HepG2 (cell line): ENCODE measurements around the gene CD4. TPM values are rescaled to one million over a fixed set of nuclear protein-coding genes. Genes with fewer than 3 reads are reported as not detected.

ENCODE experiments used
- ATF1 ChIP-seq: IDR thresholded peaks from 2 replicates; pipeline ENCODE4 v1.6.1; 2016; ENCODE audit warnings: mild to moderate bottlenecking, control low read depth
- ATM ChIP-seq: fragments of 450-650 bp; IDR thresholded peaks from 2 replicates; pipeline ENCODE4 v1.7.1; 2017; ENCODE audit warnings: mild to moderate bottlenecking, borderline replicate concordance
- FIP1L1 ChIP-seq: fragments of 200-400 bp; formaldehyde crosslinking; IDR thresholded peaks from 2 replicates; pipeline ENCODE4 v1.6.1; 2018; ENCODE audit warnings: low read depth, mild to moderate bottlenecking, low read length, moderate library complexity, borderline replicate concordance; ENCODE audit not compliant: insufficient read depth
- GZF1 ChIP-seq: sonication (generic); formaldehyde crosslinking; IDR thresholded peaks from 2 replicates; pipeline ENCODE4 v1.5.1; 2020; ENCODE audit warnings: mild to moderate bottlenecking, missing genetic modification reagents
- HNF4A ChIP-seq: sonication (generic); formaldehyde crosslinking; IDR thresholded peaks from 2 replicates; pipeline ENCODE4 v1.4.0; 2020; ENCODE audit warnings: missing genetic modification reagents
- KDM2A ChIP-seq: sonication (generic); formaldehyde crosslinking; IDR thresholded peaks from 2 replicates; pipeline ENCODE4 v1.4.0; 2020; ENCODE audit warnings: low read depth, missing genetic modification reagents, borderline replicate concordance
- KDM5B ChIP-seq: sonication (generic); formaldehyde crosslinking; IDR thresholded peaks from 2 replicates; pipeline ENCODE4 v1.4.0; 2020; ENCODE audit warnings: missing genetic modification reagents, mild to moderate bottlenecking, borderline replicate concordance
- KLF6 ChIP-seq: IDR thresholded peaks from 2 replicates; pipeline ENCODE4 v1.8.0; 2016; ENCODE audit warnings: missing biosample characterization, missing genetic modification reagents
- NR3C1 ChIP-seq: sonication (generic); formaldehyde crosslinking; IDR thresholded peaks from 2 replicates; pipeline ENCODE4 v1.4.0; 2020; ENCODE audit warnings: missing genetic modification reagents
- PAXIP1 ChIP-seq: sonication (generic); formaldehyde crosslinking; conservative IDR thresholded peaks from 2 replicates; pipeline ENCODE4 v1.4.0; 2020; ENCODE audit warnings: mild to moderate bottlenecking, missing genetic modification reagents, moderate library complexity
- PLSCR1 ChIP-seq: sonication (generic); formaldehyde crosslinking; IDR thresholded peaks from 2 replicates; pipeline ENCODE4 v1.5.0; 2020; ENCODE audit warnings: missing genetic modification reagents, mild to moderate bottlenecking, borderline replicate concordance
- POGZ ChIP-seq: sonication (generic); formaldehyde crosslinking; IDR thresholded peaks from 2 replicates; pipeline ENCODE4 v1.4.0; 2020; ENCODE audit warnings: mild to moderate bottlenecking, missing genetic modification reagents
- RAD51 ChIP-seq: fragments of 450-650 bp; IDR thresholded peaks from 2 replicates; pipeline ENCODE4 v1.6.1; 2016; ENCODE audit warnings: borderline replicate concordance
- SNAI1 ChIP-seq: sonication (generic); formaldehyde crosslinking; IDR thresholded peaks from 2 replicates; pipeline ENCODE4 v1.5.0; 2020; ENCODE audit warnings: mild to moderate bottlenecking, missing genetic modification reagents, borderline replicate concordance
- SPEN ChIP-seq: sonication (generic); formaldehyde crosslinking; IDR thresholded peaks from 2 replicates; pipeline ENCODE4 v1.5.1; 2020; ENCODE audit warnings: low read depth, mild to moderate bottlenecking, missing genetic modification reagents
- TRIM24 ChIP-seq: sonication (generic); formaldehyde crosslinking; IDR thresholded peaks from 2 replicates; pipeline ENCODE4 v1.8.0; 2022; ENCODE audit warnings: mild to moderate bottlenecking, missing genetic modification reagents
- ZFP41 ChIP-seq: sonication (generic); formaldehyde crosslinking; IDR thresholded peaks from 2 replicates; pipeline ENCODE4 v1.4.0; 2020; ENCODE audit warnings: mild to moderate bottlenecking, missing genetic modification reagents, borderline replicate concordance
- ZMYM4 ChIP-seq: sonication (generic); formaldehyde crosslinking; IDR thresholded peaks from 2 replicates; pipeline ENCODE4 v1.8.1; 2023; ENCODE audit warnings: mild to moderate bottlenecking, missing genetic modification reagents
- ZNF230 ChIP-seq: sonication (generic); formaldehyde crosslinking; IDR thresholded peaks from 2 replicates; pipeline ENCODE4 v1.4.0; 2020; ENCODE audit warnings: mild to moderate bottlenecking, missing genetic modification reagents
- ZNF234 ChIP-seq: sonication (generic); formaldehyde crosslinking; conservative IDR thresholded peaks from 2 replicates; pipeline ENCODE4 v1.5.1; 2020; ENCODE audit warnings: mild to moderate bottlenecking, missing genetic modification reagents
- ZNF34 ChIP-seq: sonication (generic); formaldehyde crosslinking; IDR thresholded peaks from 2 replicates; pipeline ENCODE4 v1.4.0; 2020; ENCODE audit warnings: mild to moderate bottlenecking, missing genetic modification reagents, borderline replicate concordance
- ZNF850 ChIP-seq: sonication (generic); formaldehyde crosslinking; conservative IDR thresholded peaks from 2 replicates; pipeline ENCODE4 v1.9.0; 2021; ENCODE audit warnings: mild to moderate bottlenecking, missing genetic modification reagents
- polyA plus RNA-seq, 8 experiments: library from polyadenylated mRNA; depleted of rRNA in 3 of 8; stranded (reverse) in 7 of 8; unstranded in 1 of 8; fragments of >200 nt; fragmentation: Illumina TruSeq in 4 of 8; extraction: Trizol in 4 of 8; gene quantifications; 2 replicates each; pipeline versions ENCODE4 v1.2.1 to v1.2.3, GENCODE V29; 2011 to 2016; ENCODE audit warnings: low read depth in 4 of 8, missing spikeins in 1 of 8, mixed read lengths in 1 of 8; ENCODE audit not compliant: insufficient read depth in 1 of 8
- total RNA-seq, 5 experiments: library from RNA; depleted of rRNA; stranded (reverse); fragments of >200 nt; fragmentation: Illumina TruSeq; extraction: Trizol; gene quantifications; 2 replicates each; pipeline ENCODE4 v1.2.3, GENCODE V29; 2016; ENCODE audit warnings: low read depth in 1 of 5
- TF ChIP-seq, protein P1 (sequence below): sonication (generic); formaldehyde crosslinking; IDR thresholded peaks from 2 replicates; pipeline ENCODE4 v1.5.1; 2020; ENCODE audit warnings: missing genetic modification reagents, mild to moderate bottlenecking, borderline replicate concordance
- TF ChIP-seq, protein P2 (sequence below): IDR thresholded peaks from 2 replicates; pipeline ENCODE4 v1.6.1; 2016; ENCODE audit warnings: mild to moderate bottlenecking, missing biosample characterization, missing genetic modification reagents

Gene CD4
- total and polyA plus RNA-seq, 2 of the 13 experiments (the other 11 are each of a cell fraction or from before 2014, with no cell fraction given) = 0.07 to 0.95 TPM

- TF ChIP-seq PAXIP1 (CRISPR knock-in tag) (0 out of 2 replicates have a peak, but pooled peaks have one; percentile 3), PLSCR1 (CRISPR knock-in tag) (no peak), RAD51 (no peak), ZNF850 (no peak), ZNF34 (CRISPR knock-in tag) (no peak), TRIM24 (no peak), ZMYM4 (CRISPR knock-in tag) (peak; percentile 55; the same call in 1 of the 2 replicates), KDM5B (CRISPR knock-in tag) (peak; percentile 83), ATF1 (no peak), FIP1L1 (no peak), ATM (no peak), HNF4A (CRISPR knock-in tag) (no peak), KDM2A (peak; percentile 78), SNAI1 (0 out of 2 replicates have a peak, but pooled peaks have one; percentile 52), KLF6 (CRISPR knock-in tag) (0 out of 2 replicates have a peak, but pooled peaks have one; percentile 81), SPEN (CRISPR knock-in tag) (no peak; the same call in 1 of the 2 replicates), ZNF234 (CRISPR knock-in tag) (no peak), ZNF230 (peak; percentile 21; the same call in 1 of the 2 replicates), GZF1 (CRISPR knock-in tag) (peak; percentile 50; the same call in 1 of the 2 replicates), ZFP41 (CRISPR knock-in tag) (no peak), NR3C1 (no peak), POGZ (CRISPR knock-in tag) (no peak)
- TF ChIP-seq, protein P1, sequence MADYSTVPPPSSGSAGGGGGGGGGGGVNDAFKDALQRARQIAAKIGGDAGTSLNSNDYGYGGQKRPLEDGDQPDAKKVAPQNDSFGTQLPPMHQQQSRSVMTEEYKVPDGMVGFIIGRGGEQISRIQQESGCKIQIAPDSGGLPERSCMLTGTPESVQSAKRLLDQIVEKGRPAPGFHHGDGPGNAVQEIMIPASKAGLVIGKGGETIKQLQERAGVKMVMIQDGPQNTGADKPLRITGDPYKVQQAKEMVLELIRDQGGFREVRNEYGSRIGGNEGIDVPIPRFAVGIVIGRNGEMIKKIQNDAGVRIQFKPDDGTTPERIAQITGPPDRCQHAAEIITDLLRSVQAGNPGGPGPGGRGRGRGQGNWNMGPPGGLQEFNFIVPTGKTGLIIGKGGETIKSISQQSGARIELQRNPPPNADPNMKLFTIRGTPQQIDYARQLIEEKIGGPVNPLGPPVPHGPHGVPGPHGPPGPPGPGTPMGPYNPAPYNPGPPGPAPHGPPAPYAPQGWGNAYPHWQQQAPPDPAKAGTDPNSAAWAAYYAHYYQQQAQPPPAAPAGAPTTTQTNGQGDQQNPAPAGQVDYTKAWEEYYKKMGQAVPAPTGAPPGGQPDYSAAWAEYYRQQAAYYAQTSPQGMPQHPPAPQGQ (CRISPR knock-in tag) = peak; percentile 44; the same call in 1 of the 2 replicates
- TF ChIP-seq, protein P2, sequence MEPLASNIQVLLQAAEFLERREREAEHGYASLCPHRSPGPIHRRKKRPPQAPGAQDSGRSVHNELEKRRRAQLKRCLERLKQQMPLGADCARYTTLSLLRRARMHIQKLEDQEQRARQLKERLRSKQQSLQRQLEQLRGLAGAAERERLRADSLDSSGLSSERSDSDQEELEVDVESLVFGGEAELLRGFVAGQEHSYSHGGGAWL (CRISPR knock-in tag) = peak; percentile 84
Observed at GRCh38 chr12:6867413-6868210, 78.3 kb downstream of the CD4 start, which contains the start of gene TPI1 (continued).
